Measurements from ENCODE around the gene ARHGAP28. TPM values are rescaled to one million over a fixed set of nuclear protein-coding genes. Genes with fewer than 3 reads are reported as not detected.
"Not testable (repeated sequence)": the region's sequence is repeated elsewhere in the genome, so short reads cannot be mapped to it uniquely, and the experiment has no call there.

The ARHGAP28 gene
- total RNA-seq, 2 experiments from 2014 or later, result not detected

- CTCF ChIA-PET, result no interaction called here
Observed at GRCh38 chr18:6842081-6842480, 112.6 kb downstream of the ARHGAP28 start.

GRCh38 chr18:6843308-6843707 lies 113.8 kb downstream of the ARHGAP28 start:
- Histone ChIP-seq H3K9me3 (ENCODE audit: control insufficient read depth in 1 of 2, insufficient read depth in 1 of 2, low read length in 2 of 2) (peaks cover 0 to 3% of the 10 kb centered on the region in 2 experiments), H3K4me3 (ENCODE audit: low read length) (no peak overlapping the region), H3K36me3 (ENCODE audit: insufficient read depth, low read length) (no peaks in the 10 kb centered on the region), H3K27me3 (ENCODE audit: control insufficient read depth in 1 of 2, insufficient read depth in 2 of 2, low read length in 2 of 2) (no peaks in the 10 kb centered on the region), H3K27ac (ENCODE audit: low read depth in 1 of 2, low read length in 2 of 2) (no peak overlapping the region), H3K4me1 (ENCODE audit: insufficient read depth, low read length) (no peaks in the 10 kb centered on the region)
- CTCF ChIA-PET, result no interaction called here
- POLR2A ChIA-PET, result no interaction called here
- Mint-ChIP-seq H3K4me3 (no peak overlapping the region), H3K4me1 (ENCODE audit: low read depth) (no peaks in the 10 kb centered on the region), H3K36me3 (ENCODE audit: low read depth) (no peaks in the 10 kb centered on the region), H3K27me3 (no peaks in the 10 kb centered on the region), H3K27ac (no peak overlapping the region), H3K9me3 (no peaks in the 10 kb centered on the region)
- intact Hi-C loops (cut with DNase I, micrococcal nuclease), result loop anchor here in 1 of 2 experiments (10.0 kb wide), 1 partner anchor 59 kb away; no protein-coding TSS in a partner anchor
- no peak for TF ChIP-seq CTCF (IDR thresholded peaks at IDR 0.05)
- DNase-seq (no peak), ATAC-seq (ENCODE audit: poor library complexity) (no peak)

More at GRCh38 chr18:6842081-6842480, 112.6 kb downstream of the ARHGAP28 start:
- no peaks in the 10 kb centered on the region for H3K36me3 Mint-ChIP-seq (ENCODE audit: low read depth)
- ATAC-seq (ENCODE audit: poor library complexity) (no peak), DNase-seq (no peak)
- H3K4me3 Mint-ChIP-seq, result no peak overlapping the region
- no peaks in the 10 kb centered on the region for H3K4me1 Mint-ChIP-seq (ENCODE audit: low read depth)
- no peaks in the 10 kb centered on the region for H3K27me3 ChIP-seq (ENCODE audit: control insufficient read depth in 1 of 2, insufficient read depth in 2 of 2, low read length in 2 of 2)
- no peak overlapping the region for H3K4me3 ChIP-seq (ENCODE audit: low read length)
- POLR2A ChIA-PET, result no interaction called here
- intact Hi-C loops (cut with DNase I, micrococcal nuclease), result loop anchor here in 1 of 2 experiments (10.0 kb wide), 1 partner anchor 57 kb away; no protein-coding TSS in a partner anchor
- no peak overlapping the region for H3K27ac ChIP-seq (ENCODE audit: low read depth in 1 of 2, low read length in 2 of 2)
- H3K9me3 Mint-ChIP-seq, result no peaks in the 10 kb centered on the region
- no peaks in the 10 kb centered on the region for H3K36me3 ChIP-seq (ENCODE audit: insufficient read depth, low read length)
- H3K27me3 Mint-ChIP-seq, result no peaks in the 10 kb centered on the region
- H3K9me3 ChIP-seq (ENCODE audit: control insufficient read depth in 1 of 2, insufficient read depth in 1 of 2, low read length in 2 of 2), result peaks cover 0 to 3% of the 10 kb centered on the region in 2 experiments
- no peak overlapping the region for H3K27ac Mint-ChIP-seq
- H3K4me1 ChIP-seq (ENCODE audit: insufficient read depth, low read length), result no peaks in the 10 kb centered on the region
- TF ChIP-seq CTCF (IDR thresholded peaks at IDR 0.05), result no peak

GRCh38 chr18:6845521-6845920 lies 116.0 kb downstream of the ARHGAP28 start:
- POLR2A ChIA-PET; H3K4me3 ChIP-seq (ENCODE audit: low read length); H3K4me1 Mint-ChIP-seq (ENCODE audit: low read depth); H3K9me3 Mint-ChIP-seq; H3K4me1 ChIP-seq (ENCODE audit: insufficient read depth, low read length); H3K27me3 ChIP-seq (ENCODE audit: control insufficient read depth in 1 of 2, insufficient read depth in 2 of 2, low read length in 2 of 2); H3K9me3 ChIP-seq (ENCODE audit: control insufficient read depth in 1 of 2, insufficient read depth in 1 of 2, low read length in 2 of 2); H3K27ac ChIP-seq (ENCODE audit: low read depth in 1 of 2, low read length in 2 of 2); ATAC-seq (ENCODE audit: poor library complexity); H3K27ac Mint-ChIP-seq; DNase-seq; CTCF ChIA-PET; H3K4me3 Mint-ChIP-seq; H3K36me3 ChIP-seq (ENCODE audit: insufficient read depth, low read length); H3K27me3 Mint-ChIP-seq; H3K36me3 Mint-ChIP-seq (ENCODE audit: low read depth): not testable (repeated sequence)
- intact Hi-C loops (cut with DNase I, micrococcal nuclease), result loop anchor here in 1 of 2 experiments (10.0 kb wide), 1 partner anchor 61 kb away; no protein-coding TSS in a partner anchor

- CTCF ChIA-PET, result no interaction called here
- Histone ChIP-seq H3K36me3 (ENCODE audit: insufficient read depth, low read length) (no peaks in the 10 kb centered on the region), H3K27ac (ENCODE audit: low read depth in 1 of 2, low read length in 2 of 2) (no peak overlapping the region), H3K9me3 (ENCODE audit: control insufficient read depth in 1 of 2, insufficient read depth in 1 of 2, low read length in 2 of 2) (peaks cover 0 to 11% of the 10 kb centered on the region in 2 experiments), H3K4me3 (ENCODE audit: low read length) (no peak overlapping the region), H3K4me1 (ENCODE audit: insufficient read depth, low read length) (no peaks in the 10 kb centered on the region), H3K27me3 (ENCODE audit: control insufficient read depth in 1 of 2, insufficient read depth in 2 of 2, low read length in 2 of 2) (no peaks in the 10 kb centered on the region)
- Mint-ChIP-seq H3K36me3 (ENCODE audit: low read depth) (no peaks in the 10 kb centered on the region), H3K27me3 (no peaks in the 10 kb centered on the region), H3K4me3 (no peak overlapping the region), H3K27ac (no peak overlapping the region), H3K9me3 (peaks cover 2% of the 10 kb centered on the region), H3K4me1 (ENCODE audit: low read depth) (no peaks in the 10 kb centered on the region)
- DNase-seq, result no peak
- TF ChIP-seq CTCF (IDR thresholded peaks at IDR 0.05), result no peak
- no peak for ATAC-seq (ENCODE audit: poor library complexity)
- intact Hi-C loops (cut with DNase I, micrococcal nuclease), result no loop called here
- POLR2A ChIA-PET, result no interaction called here
Observed at GRCh38 chr18:6850396-6850795, 120.9 kb downstream of the ARHGAP28 start.
